Hepatocyte (in vitro differentiated cells): ENCODE measurements around the gene SDSL.

ENCODE experiments used
- CTCF ChIP-seq: fragments of 200-600 bp; sonication (generic); IDR thresholded peaks from 2 replicates; pipeline ENCODE4 v1.5.1; 2016; ENCODE audit warnings: antibody characterized with exemption, mild to moderate bottlenecking; ENCODE audit not compliant: poor library complexity
- EZH2 ChIP-seq: fragments of 200-600 bp; sonication (generic); IDR thresholded peaks from 2 replicates; pipeline ENCODE4 v1.6.1; 2016; ENCODE audit warnings: antibody characterized with exemption, mild to moderate bottlenecking, borderline replicate concordance
- EZH2phosphoT487 ChIP-seq: fragments of 200-600 bp; sonication (generic); IDR thresholded peaks from one replicate; pipeline ENCODE4 v1.6.1; 2018; ENCODE audit warnings: antibody characterized with exemption, mild to moderate bottlenecking, low read depth, moderate library complexity; ENCODE audit not compliant: unreplicated experiment, severe bottlenecking

DNA sequence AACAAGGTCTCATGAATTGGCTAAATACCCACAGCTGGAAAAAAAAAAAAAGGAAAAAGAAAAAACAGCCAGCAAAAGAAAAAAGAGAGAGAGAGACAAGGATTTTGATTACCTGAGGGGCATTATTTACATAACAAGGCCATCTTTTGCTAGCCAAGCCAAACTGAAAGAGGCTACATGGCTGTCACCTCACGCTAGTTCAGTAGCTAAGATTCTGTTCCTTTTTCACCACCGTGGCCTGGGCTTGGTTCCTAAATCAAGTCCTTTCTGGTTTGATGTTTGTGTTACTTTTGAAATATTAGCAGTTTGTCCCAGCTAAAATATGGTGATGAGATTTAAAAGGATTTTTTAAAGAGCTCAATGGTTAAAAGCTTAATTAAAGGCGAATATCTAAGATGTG lies 16.5 kb upstream of the SDSL start:
- no peak for TF ChIP-seq EZH2
- TF ChIP-seq CTCF, result no peak
- TF ChIP-seq EZH2phosphoT487, result no peak
